ENCODE results near the gene CPT1B. TPM values are rescaled to one million over a fixed set of nuclear protein-coding genes. Genes with fewer than 3 reads are reported as not detected.

The CPT1B gene
- total RNA-seq, 4 donors from 2014 or later = 5.0 to 19.6 (median 14.6) TPM

DNA sequence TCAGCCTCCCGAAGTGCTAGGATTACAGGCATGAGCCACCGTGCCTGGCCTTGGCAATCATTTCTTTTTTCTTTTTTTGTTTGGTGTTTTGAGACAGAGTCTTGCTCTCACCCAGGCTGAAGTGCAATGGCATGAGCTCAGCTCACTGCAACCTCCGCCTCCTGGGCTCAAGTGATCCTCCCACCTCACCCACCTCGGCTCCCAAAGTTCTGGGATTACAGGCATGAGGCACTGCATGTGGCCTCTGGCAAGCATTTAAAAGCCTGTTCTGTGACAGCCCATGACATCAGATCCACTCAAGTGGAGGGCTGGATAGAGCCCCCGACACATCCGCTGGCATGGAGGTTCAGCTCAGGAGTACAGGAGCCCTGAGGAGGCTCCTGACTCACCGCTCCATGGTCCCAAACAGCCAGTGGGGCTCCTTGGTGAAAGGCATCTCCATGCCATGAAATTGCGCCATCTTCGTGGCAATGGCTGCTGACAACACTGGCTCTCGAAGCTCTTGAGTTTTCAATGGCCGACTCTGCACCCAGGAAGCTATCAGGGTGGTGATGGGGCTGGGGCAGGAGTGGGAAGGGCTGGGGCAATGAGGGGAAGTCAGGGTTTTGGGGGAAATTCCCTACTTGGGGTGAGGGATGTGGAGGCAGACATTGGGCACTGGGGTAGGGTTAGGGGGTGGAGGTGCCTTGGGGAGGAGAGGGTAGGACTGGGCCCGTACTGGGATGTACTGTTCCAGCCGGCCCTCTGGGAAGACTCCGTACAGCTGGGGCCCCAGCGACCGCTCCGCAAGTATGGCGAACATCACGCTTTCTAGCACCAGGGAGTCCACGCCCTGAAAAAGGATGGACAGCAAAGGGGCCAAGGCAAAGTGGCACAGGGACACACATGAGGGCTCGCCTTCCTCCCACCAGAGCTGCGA lies 3.1 kb upstream of the CPT1B start:
- Histone ChIP-seq H3K4me1 (peaks cover 40 to 60% (median 46%) of the 10 kb centered on the region in 4 donors), H3K4me3 (peak overlapping the region; percentile 69 to 91 (median 82)), H3K9me3 (no peaks in the 10 kb centered on the region), H3K27me3 (peaks cover 0 to 8% (median 0%) of the 10 kb centered on the region in 4 donors), H3K36me3 (peaks cover 0 to 28% (median 21%) of the 10 kb centered on the region in 4 donors), H3K27ac (replicated peaks in 1 of 4) (peak overlapping the region; percentile 93 to 99 (median 97))
- intact Hi-C loops (cut with DNase I) = loop anchor here (5.0 kb wide), 2 partner anchors 41 to 54 kb away; partner anchors contain the start of gene SCO2
- DNase-seq (ENCODE audit: extremely low spot score) = no peak
- TF ChIP-seq POLR2A (IDR thresholded peaks at IDR 0.05; ENCODE audit: low read depth) (no peak), CTCF (IDR thresholded peaks at IDR 0.05) (no peak), POLR2AphosphoS5 (IDR thresholded peaks at IDR 0.05) (no peak), EP300 (IDR thresholded peaks at IDR 0.05) (no peak)
- WGBS = 90% methylated on average over 22 of the region's 22 CpGs

DNA sequence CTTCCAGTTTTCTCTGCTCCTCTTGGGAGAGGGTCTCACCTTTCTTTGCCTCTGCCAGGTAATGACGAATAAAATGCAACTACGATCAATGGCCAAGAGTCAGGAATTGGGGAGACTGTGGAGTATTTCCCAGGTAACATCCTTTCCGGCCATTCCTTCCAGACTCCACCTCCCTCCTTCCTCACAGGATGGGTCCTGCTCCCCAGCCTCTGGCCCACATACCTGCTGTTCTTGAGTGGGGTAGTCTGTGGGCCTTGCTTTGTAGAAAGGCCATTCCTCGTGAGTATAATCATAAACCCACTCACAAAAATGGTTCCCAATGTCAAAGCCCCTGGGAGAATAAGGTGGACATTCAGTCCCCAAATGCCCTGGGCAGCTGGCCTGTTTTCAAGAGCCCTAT lies 1.5 kb upstream of the CPT1B start:
- no peak for DNase-seq (ENCODE audit: extremely low spot score)
- peaks cover 0 to 8% (median 0%) of the 10 kb centered on the region in 4 donors for H3K27me3 ChIP-seq
- peaks cover 0 to 38% (median 22%) of the 10 kb centered on the region in 4 donors for H3K36me3 ChIP-seq
- 92% methylated on average over 4 of the region's 4 CpGs for WGBS
- TF ChIP-seq POLR2A (IDR thresholded peaks at IDR 0.05; ENCODE audit: low read depth) (no peak), CTCF (IDR thresholded peaks at IDR 0.05) (no peak), POLR2AphosphoS5 (IDR thresholded peaks at IDR 0.05) (no peak), EP300 (IDR thresholded peaks at IDR 0.05) (no peak)
- intact Hi-C loops (cut with DNase I) = loop anchor here (5.0 kb wide), 2 partner anchors 43 to 52 kb away; partner anchors contain the start of gene SCO2
- peaks cover 40 to 60% (median 48%) of the 10 kb centered on the region in 4 donors for H3K4me1 ChIP-seq
- H3K27ac ChIP-seq (replicated peaks in 1 of 4) = peak overlapping the region in 2 of 4 donors; percentile 66 to 68
- H3K4me3 ChIP-seq = no peak overlapping the region
- no peaks in the 10 kb centered on the region for H3K9me3 ChIP-seq

DNA sequence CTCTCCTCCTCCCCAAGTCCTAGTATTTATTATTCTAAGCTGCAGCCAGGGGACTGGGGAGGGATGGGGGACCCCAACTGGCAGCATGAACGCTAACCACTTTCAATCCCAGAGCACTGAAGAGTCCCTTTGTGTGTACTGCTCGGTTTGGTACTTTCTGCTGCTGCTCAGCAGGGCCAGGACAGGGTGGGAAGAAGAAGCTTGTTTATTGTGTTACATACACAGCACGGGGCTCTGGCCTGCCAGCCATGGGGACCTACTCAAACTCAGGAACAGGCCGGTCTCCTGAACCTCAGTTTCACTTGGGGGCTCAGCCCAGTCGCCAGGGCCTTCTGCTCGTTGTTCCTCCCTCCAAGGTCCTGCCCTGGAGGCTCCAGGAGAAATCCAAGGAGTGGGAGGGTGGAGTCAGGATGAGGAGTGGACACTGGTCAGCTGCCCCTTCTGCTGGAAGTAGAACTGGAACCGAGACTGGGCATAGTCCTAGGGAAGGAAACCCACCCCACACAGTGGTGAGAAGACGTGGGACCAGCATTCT lies 616 bp upstream of the CPT1B start:
- TF ChIP-seq POLR2A (IDR thresholded peaks at IDR 0.05; ENCODE audit: low read depth) (no peak), POLR2AphosphoS5 (IDR thresholded peaks at IDR 0.05) (no peak), CTCF (IDR thresholded peaks at IDR 0.05) (no peak), EP300 (IDR thresholded peaks at IDR 0.05) (no peak)
- intact Hi-C loops (cut with DNase I) = no loop called here
- H3K9me3 ChIP-seq = no peaks in the 10 kb centered on the region
- peak overlapping the region; percentile 15 to 72 (median 67) for H3K27ac ChIP-seq (replicated peaks in 1 of 4)
- DNase-seq (ENCODE audit: extremely low spot score) = no peak
- peaks cover 0 to 41% (median 28%) of the 10 kb centered on the region in 4 donors for H3K36me3 ChIP-seq
- peaks cover 38 to 58% (median 48%) of the 10 kb centered on the region in 4 donors for H3K4me1 ChIP-seq
- H3K27me3 ChIP-seq = peaks cover 0 to 8% (median 0%) of the 10 kb centered on the region in 4 donors
- WGBS = 59% methylated on average over 8 of the region's 8 CpGs
- H3K4me3 ChIP-seq = peak overlapping the region; percentile 36 to 60 (median 51)

- Histone ChIP-seq H3K36me3 (peaks cover 0 to 53% (median 38%) of the 10 kb centered on the region in 4 donors), H3K4me3 (peak overlapping the region; percentile 36 to 60 (median 51)), H3K9me3 (no peaks in the 10 kb centered on the region), H3K4me1 (peaks cover 31 to 51% (median 41%) of the 10 kb centered on the region in 4 donors), H3K27me3 (peaks cover 0 to 8% (median 0%) of the 10 kb centered on the region in 4 donors), H3K27ac (replicated peaks in 1 of 4) (no peak overlapping the region)
- DNase-seq (ENCODE audit: extremely low spot score) = no peak
- WGBS = 97% methylated on average over 6 of the region's 23 CpGs
- intact Hi-C loops (cut with DNase I) = no loop called here
- TF ChIP-seq CTCF (IDR thresholded peaks at IDR 0.05) = no peak
- TF ChIP-seq POLR2A (IDR thresholded peaks at IDR 0.05; ENCODE audit: low read depth) = no peak
- TF ChIP-seq POLR2AphosphoS5 (IDR thresholded peaks at IDR 0.05) = no peak
- TF ChIP-seq EP300 (IDR thresholded peaks at IDR 0.05) = no peak
Measured at GRCh38 chr22:50577697-50577986, 585 bp downstream of the CPT1B start.

Measured in esophagus muscularis mucosa (tissue), 4 donors.